Measurements from ENCODE around the gene OR6C74.

The OR6C74 gene

DNA sequence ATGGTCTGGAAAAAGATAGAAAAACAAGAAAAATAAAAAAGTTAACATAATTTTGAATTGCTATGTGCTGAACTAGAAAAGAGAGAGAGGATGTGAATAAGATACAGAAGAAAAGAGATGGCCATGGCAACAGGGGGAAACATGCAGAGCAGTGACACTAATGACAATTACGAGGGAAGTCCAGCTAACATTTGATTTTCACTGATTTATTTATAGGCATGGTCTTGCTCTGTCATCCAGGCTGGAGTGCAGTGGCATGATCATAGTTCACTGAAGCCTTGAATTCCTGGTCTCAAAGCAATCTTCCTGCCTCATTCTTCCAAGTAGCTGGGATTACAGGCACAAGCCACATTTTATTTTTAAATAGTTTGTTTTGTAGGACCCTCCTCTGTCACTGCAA lies 1.8 kb downstream of the OR6C74 start:
- no peak overlapping the region for H2AK5ac ChIP-seq (ENCODE audit: low read depth, low read length)
- H3K4me2 ChIP-seq (ENCODE audit: insufficient read depth, low read length, poor library complexity, severe bottlenecking) = no peak overlapping the region
- no CpG with 5 or more reads among the region's 1 CpG for WGBS, 2 donors (ENCODE audit: extremely low coverage in 2 of 2, insufficient read length in 2 of 2, insufficient replicate concordance in 1 of 2)
- no peak overlapping the region for H3K27ac ChIP-seq (replicated peaks; ENCODE audit: low read length)
- no peak overlapping the region for H4K8ac ChIP-seq (ENCODE audit: low read depth, low read length)
- H3K4me3 ChIP-seq (ENCODE audit: low read length in 2 of 2) = no peak overlapping the region
- no peak overlapping the region for H2BK5ac ChIP-seq (ENCODE audit: low read length)
- H4K91ac ChIP-seq (ENCODE audit: low read depth, low read length, poor library complexity) = no peak overlapping the region
- H3K36me3 ChIP-seq (replicated peaks in 1 of 2; ENCODE audit: control insufficient read depth in 2 of 2, insufficient read depth in 2 of 2, low read length in 2 of 2) = no peaks in the 10 kb centered on the region
- H3K4ac ChIP-seq (ENCODE audit: low read length) = no peak overlapping the region
- no peaks in the 10 kb centered on the region for H3K27me3 ChIP-seq (ENCODE audit: control insufficient read depth in 3 of 3, insufficient read depth in 3 of 3, low read depth in 1 of 3, low read length in 3 of 3)
- H2BK120ac ChIP-seq (ENCODE audit: low read depth, low read length) = no peak overlapping the region
- H2AFZ ChIP-seq (ENCODE audit: low read length) = no peak overlapping the region
- DNase-seq (ENCODE audit: low spot score) = no peak
- H3K14ac ChIP-seq (ENCODE audit: low read length) = no peak overlapping the region
- no peak overlapping the region for H3K18ac ChIP-seq (ENCODE audit: low read length)
- no peaks in the 10 kb centered on the region for H3K4me1 ChIP-seq (ENCODE audit: control insufficient read depth in 2 of 2, insufficient read depth in 1 of 2, low read depth in 1 of 2, low read length in 2 of 2)
- no peak overlapping the region for H2BK12ac ChIP-seq (ENCODE audit: low read length)
- H3K23ac ChIP-seq (ENCODE audit: low read depth, low read length, poor library complexity) = no peak overlapping the region
- H3K79me1 ChIP-seq (ENCODE audit: low read depth, low read length) = no peaks in the 10 kb centered on the region
- no peak overlapping the region for H2BK15ac ChIP-seq (ENCODE audit: low read length)
- no peaks in the 10 kb centered on the region for H3K9me3 ChIP-seq (replicated peaks in 1 of 2; ENCODE audit: control insufficient read depth in 2 of 2, insufficient read depth in 1 of 2, low read depth in 1 of 2, low read length in 2 of 2)
- H3K9ac ChIP-seq (ENCODE audit: low read depth, low read length, poor library complexity) = no peak overlapping the region

DNA sequence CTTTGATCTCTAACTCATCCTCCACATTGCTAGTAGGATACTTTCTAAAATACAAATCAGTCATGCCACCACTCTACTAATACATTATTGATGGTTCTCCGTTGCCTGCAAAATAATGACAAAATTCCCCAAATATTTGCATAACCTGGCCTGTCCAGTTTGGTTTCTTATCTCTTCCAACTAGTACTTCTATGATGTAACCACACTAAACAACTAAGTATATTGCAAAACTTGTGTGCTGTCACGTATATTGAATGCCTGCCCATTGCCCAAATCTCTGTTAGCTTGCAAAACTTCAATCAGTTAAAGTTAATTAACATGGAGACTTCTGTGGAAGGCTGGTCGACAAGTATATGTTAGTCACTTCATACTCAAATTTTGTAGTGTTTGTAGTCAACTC lies 6.5 kb downstream of the OR6C74 start:
- no peak overlapping the region for H2AK5ac ChIP-seq (ENCODE audit: low read depth, low read length)
- H4K8ac ChIP-seq (ENCODE audit: low read depth, low read length) = no peak overlapping the region
- H4K91ac ChIP-seq (ENCODE audit: low read depth, low read length, poor library complexity) = no peak overlapping the region
- H2BK120ac ChIP-seq (ENCODE audit: low read depth, low read length) = no peak overlapping the region
- H3K4me3 ChIP-seq (ENCODE audit: low read length in 2 of 2) = no peak overlapping the region
- no peak overlapping the region for H2BK15ac ChIP-seq (ENCODE audit: low read length)
- no peaks in the 10 kb centered on the region for H3K79me1 ChIP-seq (ENCODE audit: low read depth, low read length)
- no peak overlapping the region for H3K14ac ChIP-seq (ENCODE audit: low read length)
- H2AFZ ChIP-seq (ENCODE audit: low read length) = no peak overlapping the region
- DNase-seq (ENCODE audit: low spot score) = no peak
- no peak overlapping the region for H2BK12ac ChIP-seq (ENCODE audit: low read length)
- no peaks in the 10 kb centered on the region for H3K27me3 ChIP-seq (ENCODE audit: control insufficient read depth in 3 of 3, insufficient read depth in 3 of 3, low read depth in 1 of 3, low read length in 3 of 3)
- no peak overlapping the region for H3K9ac ChIP-seq (ENCODE audit: low read depth, low read length, poor library complexity)
- H3K4me2 ChIP-seq (ENCODE audit: insufficient read depth, low read length, poor library complexity, severe bottlenecking) = no peak overlapping the region
- H3K23ac ChIP-seq (ENCODE audit: low read depth, low read length, poor library complexity) = no peak overlapping the region
- WGBS, 2 donors (ENCODE audit: extremely low coverage in 2 of 2, insufficient read length in 2 of 2, insufficient replicate concordance in 1 of 2) = no CpG with 5 or more reads among the region's 3 CpGs
- H3K4ac ChIP-seq (ENCODE audit: low read length) = no peak overlapping the region
- no peaks in the 10 kb centered on the region for H3K9me3 ChIP-seq (replicated peaks in 1 of 2; ENCODE audit: control insufficient read depth in 2 of 2, insufficient read depth in 1 of 2, low read depth in 1 of 2, low read length in 2 of 2)
- no peaks in the 10 kb centered on the region for H3K36me3 ChIP-seq (replicated peaks in 1 of 2; ENCODE audit: control insufficient read depth in 2 of 2, insufficient read depth in 2 of 2, low read length in 2 of 2)
- no peak overlapping the region for H3K18ac ChIP-seq (ENCODE audit: low read length)
- no peak overlapping the region for H3K27ac ChIP-seq (replicated peaks; ENCODE audit: low read length)
- no peak overlapping the region for H2BK5ac ChIP-seq (ENCODE audit: low read length)
- H3K4me1 ChIP-seq (ENCODE audit: control insufficient read depth in 2 of 2, insufficient read depth in 1 of 2, low read depth in 1 of 2, low read length in 2 of 2) = no peaks in the 10 kb centered on the region

DNA sequence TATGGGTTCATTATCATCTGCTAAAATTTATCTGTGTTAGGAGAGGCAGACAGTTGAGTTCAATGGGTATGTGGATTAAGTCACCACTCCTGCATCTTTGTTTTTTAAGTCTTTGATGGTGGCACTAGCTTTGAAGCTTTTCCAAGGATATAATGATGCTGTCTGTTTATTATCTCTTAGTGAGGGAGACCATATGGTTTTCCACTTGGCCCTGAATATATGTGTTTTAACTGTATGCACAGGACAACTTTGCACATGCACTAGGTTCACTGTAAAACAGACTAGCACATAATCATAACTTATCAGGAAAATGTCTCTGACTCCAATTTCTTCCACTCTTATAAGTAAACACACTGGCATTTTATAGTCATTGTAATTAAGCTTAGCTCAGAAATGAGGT lies 8.9 kb downstream of the OR6C74 start:
- H2BK120ac ChIP-seq (ENCODE audit: low read depth, low read length) = no peak overlapping the region
- no peak overlapping the region for H3K23ac ChIP-seq (ENCODE audit: low read depth, low read length, poor library complexity)
- no peaks in the 10 kb centered on the region for H3K36me3 ChIP-seq (replicated peaks in 1 of 2; ENCODE audit: control insufficient read depth in 2 of 2, insufficient read depth in 2 of 2, low read length in 2 of 2)
- H3K14ac ChIP-seq (ENCODE audit: low read length) = no peak overlapping the region
- H3K4me2 ChIP-seq (ENCODE audit: insufficient read depth, low read length, poor library complexity, severe bottlenecking) = no peak overlapping the region
- H2BK12ac ChIP-seq (ENCODE audit: low read length) = no peak overlapping the region
- no peak for DNase-seq (ENCODE audit: low spot score)
- H2AK5ac ChIP-seq (ENCODE audit: low read depth, low read length) = no peak overlapping the region
- H3K9ac ChIP-seq (ENCODE audit: low read depth, low read length, poor library complexity) = no peak overlapping the region
- H3K4ac ChIP-seq (ENCODE audit: low read length) = no peak overlapping the region
- H3K79me1 ChIP-seq (ENCODE audit: low read depth, low read length) = no peaks in the 10 kb centered on the region
- no peak overlapping the region for H3K18ac ChIP-seq (ENCODE audit: low read length)
- no peak overlapping the region for H3K4me3 ChIP-seq (ENCODE audit: low read length in 2 of 2)
- H2BK15ac ChIP-seq (ENCODE audit: low read length) = no peak overlapping the region
- no peak overlapping the region for H3K27ac ChIP-seq (replicated peaks; ENCODE audit: low read length)
- peaks cover 0 to 3% of the 10 kb centered on the region in 2 donors for H3K9me3 ChIP-seq (replicated peaks in 1 of 2; ENCODE audit: control insufficient read depth in 2 of 2, insufficient read depth in 1 of 2, low read depth in 1 of 2, low read length in 2 of 2)
- no peak overlapping the region for H2AFZ ChIP-seq (ENCODE audit: low read length)
- H3K4me1 ChIP-seq (ENCODE audit: control insufficient read depth in 2 of 2, insufficient read depth in 1 of 2, low read depth in 1 of 2, low read length in 2 of 2) = no peaks in the 10 kb centered on the region
- no peak overlapping the region for H4K8ac ChIP-seq (ENCODE audit: low read depth, low read length)
- H3K27me3 ChIP-seq (ENCODE audit: control insufficient read depth in 3 of 3, insufficient read depth in 3 of 3, low read depth in 1 of 3, low read length in 3 of 3) = no peaks in the 10 kb centered on the region
- H2BK5ac ChIP-seq (ENCODE audit: low read length) = no peak overlapping the region
- H4K91ac ChIP-seq (ENCODE audit: low read depth, low read length, poor library complexity) = no peak overlapping the region

GRCh38 chr12:55256831-55257230 lies 12.4 kb downstream of the OR6C74 start:
- no peak overlapping the region for H3K14ac ChIP-seq (ENCODE audit: low read length)
- H4K8ac ChIP-seq (ENCODE audit: low read depth, low read length) = no peak overlapping the region
- H3K4me1 ChIP-seq (ENCODE audit: control insufficient read depth in 2 of 2, insufficient read depth in 1 of 2, low read depth in 1 of 2, low read length in 2 of 2) = no peaks in the 10 kb centered on the region
- no peak overlapping the region for H2BK12ac ChIP-seq (ENCODE audit: low read length)
- H3K79me1 ChIP-seq (ENCODE audit: low read depth, low read length) = no peaks in the 10 kb centered on the region
- no peak overlapping the region for H3K4me2 ChIP-seq (ENCODE audit: insufficient read depth, low read length, poor library complexity, severe bottlenecking)
- H3K27me3 ChIP-seq (ENCODE audit: control insufficient read depth in 3 of 3, insufficient read depth in 3 of 3, low read depth in 1 of 3, low read length in 3 of 3) = no peaks in the 10 kb centered on the region
- no peak overlapping the region for H3K18ac ChIP-seq (ENCODE audit: low read length)
- H2BK5ac ChIP-seq (ENCODE audit: low read length) = no peak overlapping the region
- H4K91ac ChIP-seq (ENCODE audit: low read depth, low read length, poor library complexity) = no peak overlapping the region
- no peak overlapping the region for H2AK5ac ChIP-seq (ENCODE audit: low read depth, low read length)
- no peak overlapping the region for H2BK15ac ChIP-seq (ENCODE audit: low read length)
- no peaks in the 10 kb centered on the region for H3K36me3 ChIP-seq (replicated peaks in 1 of 2; ENCODE audit: control insufficient read depth in 2 of 2, insufficient read depth in 2 of 2, low read length in 2 of 2)
- no CpG with 5 or more reads among the region's 4 CpGs for WGBS, 2 donors (ENCODE audit: extremely low coverage in 2 of 2, insufficient read length in 2 of 2, insufficient replicate concordance in 1 of 2)
- H3K4ac ChIP-seq (ENCODE audit: low read length) = no peak overlapping the region
- no peak overlapping the region for H2AFZ ChIP-seq (ENCODE audit: low read length)
- H3K4me3 ChIP-seq (ENCODE audit: low read length in 2 of 2) = no peak overlapping the region
- H2BK120ac ChIP-seq (ENCODE audit: low read depth, low read length) = no peak overlapping the region
- H3K23ac ChIP-seq (ENCODE audit: low read depth, low read length, poor library complexity) = no peak overlapping the region
- no peak for DNase-seq (ENCODE audit: low spot score)
- no peak overlapping the region for H3K9ac ChIP-seq (ENCODE audit: low read depth, low read length, poor library complexity)
- H3K27ac ChIP-seq (replicated peaks; ENCODE audit: low read length) = no peak overlapping the region
- peaks cover 0 to 4% of the 10 kb centered on the region in 2 donors for H3K9me3 ChIP-seq (replicated peaks in 1 of 2; ENCODE audit: control insufficient read depth in 2 of 2, insufficient read depth in 1 of 2, low read depth in 1 of 2, low read length in 2 of 2)

All from neuronal stem cell (in vitro differentiated cells).